Measurements from ENCODE around the gene TCEAL4. TPM values are rescaled to one million over a fixed set of nuclear protein-coding genes. Genes with fewer than 3 reads are reported as not detected.

TCEAL4 gene
- total RNA-seq, 4 donors from 2014 or later, result 63.7 to 98.8 (median 80.4) TPM

DNA sequence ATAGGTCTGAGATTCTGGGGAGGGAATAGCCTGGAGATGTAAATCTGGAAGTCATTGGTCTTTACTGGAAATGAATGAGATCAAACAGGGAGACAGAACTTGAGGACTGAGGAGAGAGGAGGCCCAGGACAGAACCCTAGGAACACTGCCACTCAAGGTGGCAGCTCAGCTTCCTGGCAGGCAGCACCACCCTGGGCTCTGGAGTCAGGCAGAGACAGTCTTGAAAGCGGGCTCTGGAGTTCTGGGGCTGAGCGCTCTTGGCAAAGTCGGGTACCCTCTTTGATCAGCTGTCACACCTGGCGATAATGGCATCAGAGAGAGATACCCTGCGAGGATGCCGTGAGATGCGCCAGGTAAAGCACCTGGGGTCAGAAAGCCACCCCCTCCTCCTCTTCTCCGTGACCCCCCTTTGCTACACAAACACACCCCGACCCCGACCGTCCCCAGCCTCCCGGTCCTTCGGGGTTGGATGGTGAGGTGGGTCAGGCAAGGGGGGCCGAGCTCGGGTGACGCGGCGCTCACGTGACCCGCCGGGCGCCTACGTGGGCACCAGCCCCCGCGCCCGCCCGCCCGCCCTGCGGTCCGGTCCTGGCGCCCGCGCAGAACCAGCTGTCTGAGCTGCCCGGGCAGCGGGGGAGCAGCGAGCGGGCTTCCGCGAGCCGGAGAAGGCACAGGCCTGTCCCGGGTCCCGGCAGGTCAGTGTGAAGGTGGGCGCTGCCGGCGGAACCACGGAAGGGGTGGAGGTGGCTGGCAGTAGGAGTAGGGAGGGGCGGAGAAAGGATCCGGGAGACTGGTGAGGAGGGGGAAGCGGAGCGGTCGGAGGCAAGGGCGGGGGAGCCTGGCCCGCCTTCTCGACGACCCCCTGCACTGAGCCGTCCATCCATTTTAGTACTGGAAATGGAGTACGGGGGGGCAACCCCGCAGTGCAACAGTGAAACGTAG is 22.3 kb downstream of the TCEAL4 start, which contains the start of gene TCEAL3:
TCEAL3 (plus strand) TSS at position 600 of the 942 bp plus-strand sequence. CDS start 1,102 bp downstream, outside the sequence.
- peak; percentile 18 to 88 for DNase-seq (ENCODE audit: low spot score in 2 of 2)
- 2 to 15% methylated on average over 18 to 58 of the region's 59 CpGs for WGBS, 2 donors
- intact Hi-C loops (cut with DNase I; ENCODE audit: low total_unique reads), result no loop called here
- TF ChIP-seq, protein P1, sequence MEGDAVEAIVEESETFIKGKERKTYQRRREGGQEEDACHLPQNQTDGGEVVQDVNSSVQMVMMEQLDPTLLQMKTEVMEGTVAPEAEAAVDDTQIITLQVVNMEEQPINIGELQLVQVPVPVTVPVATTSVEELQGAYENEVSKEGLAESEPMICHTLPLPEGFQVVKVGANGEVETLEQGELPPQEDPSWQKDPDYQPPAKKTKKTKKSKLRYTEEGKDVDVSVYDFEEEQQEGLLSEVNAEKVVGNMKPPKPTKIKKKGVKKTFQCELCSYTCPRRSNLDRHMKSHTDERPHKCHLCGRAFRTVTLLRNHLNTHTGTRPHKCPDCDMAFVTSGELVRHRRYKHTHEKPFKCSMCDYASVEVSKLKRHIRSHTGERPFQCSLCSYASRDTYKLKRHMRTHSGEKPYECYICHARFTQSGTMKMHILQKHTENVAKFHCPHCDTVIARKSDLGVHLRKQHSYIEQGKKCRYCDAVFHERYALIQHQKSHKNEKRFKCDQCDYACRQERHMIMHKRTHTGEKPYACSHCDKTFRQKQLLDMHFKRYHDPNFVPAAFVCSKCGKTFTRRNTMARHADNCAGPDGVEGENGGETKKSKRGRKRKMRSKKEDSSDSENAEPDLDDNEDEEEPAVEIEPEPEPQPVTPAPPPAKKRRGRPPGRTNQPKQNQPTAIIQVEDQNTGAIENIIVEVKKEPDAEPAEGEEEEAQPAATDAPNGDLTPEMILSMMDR (IDR thresholded peaks at IDR 0.05), result no peak
- TF ChIP-seq POLR2A (IDR thresholded peaks at IDR 0.05), result no peak
- H3K4me3 ChIP-seq (ENCODE audit: low read depth, poor library complexity, severe bottlenecking), result peak within 1 kb of the TSS; percentile 50

DNA sequence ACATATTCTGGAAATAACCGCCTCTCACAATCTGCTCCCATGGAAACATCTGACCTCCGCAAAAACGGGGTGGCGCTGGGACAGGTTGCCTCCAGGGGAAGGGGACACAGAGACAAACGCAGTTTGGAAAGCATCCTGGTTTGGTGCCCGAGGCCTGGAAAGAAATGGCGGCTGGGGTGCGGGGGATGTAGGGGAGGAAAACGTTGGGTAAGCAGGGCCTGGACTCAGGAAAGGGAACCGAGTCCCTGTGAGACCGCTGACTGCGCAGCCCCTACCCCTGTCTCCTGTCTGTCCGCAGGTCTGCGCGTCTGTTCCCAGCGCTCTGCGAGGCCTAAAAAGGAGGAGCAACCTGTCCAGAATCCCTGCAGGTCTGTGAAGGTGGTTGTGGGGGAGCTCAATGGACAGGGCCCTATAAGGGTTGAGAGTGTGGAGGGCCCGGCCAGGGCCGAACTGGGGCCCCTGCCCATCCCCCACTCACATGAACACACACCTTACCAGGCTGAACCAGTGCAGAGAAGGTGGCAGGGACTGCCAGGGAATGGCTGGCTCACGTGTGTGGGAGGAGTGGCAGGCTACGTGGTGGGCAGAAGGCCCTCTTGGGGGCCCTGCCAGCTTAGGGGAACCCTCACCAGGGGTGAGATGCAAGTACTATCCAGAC is 23.1 kb downstream of the TCEAL4 start:
- DNase-seq (ENCODE audit: low spot score in 2 of 2), result no peak
- no peak for TF ChIP-seq POLR2A (IDR thresholded peaks at IDR 0.05)
- TF ChIP-seq, protein P1 (IDR thresholded peaks at IDR 0.05), result no peak
- intact Hi-C loops (cut with DNase I; ENCODE audit: low total_unique reads), result no loop called here
- H3K4me3 ChIP-seq (ENCODE audit: low read depth, poor library complexity, severe bottlenecking), result peak overlapping the region; percentile 50
- WGBS, 2 donors, result 5 to 29% methylated on average over 11 to 21 of the region's 21 CpGs

DNA sequence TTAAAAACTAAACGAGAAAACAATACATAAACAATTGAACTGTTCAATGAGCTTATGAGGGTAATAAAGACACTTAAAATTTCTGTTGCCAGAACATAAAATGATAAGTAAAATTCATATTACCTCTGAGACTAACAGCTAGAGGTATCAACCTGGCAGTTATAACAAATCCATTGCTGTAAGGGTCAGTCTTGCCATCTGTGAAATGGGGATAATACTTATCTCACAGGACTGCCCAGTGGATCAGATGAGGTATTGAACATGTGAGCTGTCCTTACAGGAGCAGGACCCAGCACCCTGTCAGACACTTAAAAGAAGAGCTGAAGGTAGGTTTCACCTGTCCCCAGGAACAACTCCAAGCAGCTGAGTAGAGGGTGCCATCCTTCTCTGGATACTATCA is 25.0 kb downstream of the TCEAL4 start:
- no peak for DNase-seq (ENCODE audit: low spot score in 2 of 2)
- intact Hi-C loops (cut with DNase I; ENCODE audit: low total_unique reads), result no loop called here
- TF ChIP-seq, protein P1 (IDR thresholded peaks at IDR 0.05), result no peak
- no peak for TF ChIP-seq POLR2A (IDR thresholded peaks at IDR 0.05)
- H3K4me3 ChIP-seq (ENCODE audit: low read depth, poor library complexity, severe bottlenecking), result no peak overlapping the region
- 61 to 76% methylated on average over 1 of the region's 1 CpG for WGBS, 2 donors

DNA sequence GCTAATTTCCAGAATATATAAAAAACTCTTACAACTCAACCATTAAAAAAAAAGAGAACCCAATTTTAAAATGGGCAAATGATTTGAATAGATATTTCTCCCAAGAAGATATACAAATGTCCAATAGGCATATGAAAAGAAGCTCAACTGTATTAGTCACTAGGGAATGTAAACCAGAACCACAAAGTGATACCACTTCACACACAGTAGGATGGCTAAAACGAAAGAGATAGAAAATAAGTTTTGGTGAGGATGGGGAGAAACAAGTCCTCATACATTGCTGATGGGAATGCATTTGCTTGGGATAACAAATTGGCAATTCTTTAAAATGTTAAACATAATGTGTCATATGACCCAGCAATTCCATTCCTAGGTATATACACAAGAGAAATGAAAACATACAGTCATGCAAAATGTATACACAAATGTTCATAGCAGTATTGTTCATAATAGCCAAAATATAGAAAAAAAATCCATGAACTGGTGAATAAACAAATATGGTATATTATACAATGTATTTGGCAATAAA is 28.1 kb downstream of the TCEAL4 start:
- intact Hi-C loops (cut with DNase I; ENCODE audit: low total_unique reads), result no loop called here
- no peak for DNase-seq (ENCODE audit: low spot score in 2 of 2)
- TF ChIP-seq, protein P1 (IDR thresholded peaks at IDR 0.05), result no peak
- no peak overlapping the region for H3K4me3 ChIP-seq (ENCODE audit: low read depth, poor library complexity, severe bottlenecking)
- 51 to 100% methylated on average over 1 of the region's 1 CpG for WGBS, 2 donors

DNA sequence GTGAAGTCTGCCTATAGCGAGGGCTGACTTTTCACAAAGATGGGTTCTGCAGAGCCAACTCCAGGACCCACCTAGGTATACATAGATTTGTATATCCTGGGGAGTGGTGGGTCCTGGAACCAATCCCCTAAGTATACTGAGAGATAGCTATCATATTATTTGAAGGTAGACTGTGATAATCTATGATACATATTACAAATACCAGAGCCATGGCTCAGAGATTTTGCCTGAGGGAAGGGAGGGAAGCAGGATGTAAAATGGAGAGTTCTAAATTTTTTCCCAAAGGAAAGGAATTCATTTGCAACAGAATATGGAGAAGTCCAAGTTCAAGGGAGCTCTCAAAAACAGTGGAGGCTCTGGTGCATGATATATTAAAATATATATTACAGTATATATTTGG is 29.7 kb downstream of the TCEAL4 start:
- intact Hi-C loops (cut with DNase I; ENCODE audit: low total_unique reads), result no loop called here
- 60% methylated on average over 1 of the region's 1 CpG for WGBS, 2 donors
- DNase-seq (ENCODE audit: low spot score in 2 of 2), result no peak
- TF ChIP-seq POLR2A (IDR thresholded peaks at IDR 0.05), result no peak
- TF ChIP-seq, protein P1 (IDR thresholded peaks at IDR 0.05), result no peak
- H3K4me3 ChIP-seq (ENCODE audit: low read depth, poor library complexity, severe bottlenecking), result no peak overlapping the region
